A549 (cell line): ENCODE data around the gene INSYN2B. TPM values are rescaled to one million over a fixed set of nuclear protein-coding genes. Genes with fewer than 3 reads are reported as not detected.

Experiments
- ATAC-seq, 2 experiments: fragments of 200-7000 bp in 1 of 2; fragments of >200 bp in 1 of 2; cut with Nextera tagmentation in 1 of 2; cut with Tn5 transposase in 1 of 2; 3 replicates each; pipeline versions ENCODE4 v1.8.0 to v1.9.1; 2018 to 2020; ENCODE audit warnings: mild to moderate bottlenecking in 1 of 2, moderate library complexity in 1 of 2
- CTCF ChIA-PET: fragments of 300-600 bp; sonication (Branson Sonifier 250); formaldehyde crosslinking; extraction: SDS; loops from one replicate; lab custom pipeline; 2021; ENCODE audit warnings: antibody characterized with exemption, inconsistent platforms; lab: Yijun Ruan, JAX
- POLR2A ChIA-PET: fragments of 350-600 bp; formaldehyde crosslinking; extraction: SDS; loops from one replicate; lab custom pipeline; 2021; ENCODE audit warnings: antibody characterized with exemption, inconsistent platforms; lab: Yijun Ruan, JAX
- DNase-seq, 2 experiments: peaks; one replicate each; pipeline versions ENCODE4 v3.0.0 to v3.0.0-alpha.2; 2011 to 2016; ENCODE audit warnings: low read depth in 1 of 2, low spot score in 1 of 2
- FAIRE-seq: peaks from 2 replicates; lab custom pipeline; 2011; peaks lifted over from hg19 to GRCh38; lab: Jason Lieb, UNC
- H3K27ac ChIP-seq, 2 experiments: fragments of >200 bp; sonication (Bioruptor Twin); formaldehyde crosslinking; 3 replicates each; pipeline ENCODE4 v1.5.1; 2016 to 2017
- H3K4me1 ChIP-seq: fragments of >200 bp; sonication (Bioruptor Twin); formaldehyde crosslinking; 3 replicates; pipeline ENCODE4 v1.6.1; 2016
- H3K4me2 ChIP-seq: fragments of >200 bp; sonication (Bioruptor Twin); formaldehyde crosslinking; 3 replicates; pipeline ENCODE4 v1.6.1; 2016
- H3K4me3 ChIP-seq: fragments of >200 bp; sonication (Bioruptor Twin); formaldehyde crosslinking; 3 replicates; pipeline ENCODE4 v1.5.1; 2016
- H3K9me3 ChIP-seq: fragments of >200 bp; sonication (Bioruptor Twin); formaldehyde crosslinking; 3 replicates; pipeline ENCODE4 v1.6.1; 2016
- BHLHE40 ChIP-seq: IDR thresholded peaks from 2 replicates; pipeline ENCODE4 v1.6.1; 2012; ENCODE audit warnings: low read depth, low read length, inconsistent platforms
- CBX2 ChIP-seq: fragments of 200-600 bp; sonication (generic); IDR thresholded peaks from 2 replicates; pipeline ENCODE4 v1.6.1; 2016; ENCODE audit warnings: low read depth, mild to moderate bottlenecking, borderline replicate concordance
- ESRRA ChIP-seq: fragments of 150-350 bp; IDR thresholded peaks from 2 replicates; pipeline ENCODE4 v1.6.1; 2014; ENCODE audit warnings: mild to moderate bottlenecking, low read length, borderline replicate concordance
- FOSB ChIP-seq: fragments of 250-450 bp; sonication (Bioruptor Pico); IDR thresholded peaks from 2 replicates; pipeline ENCODE4 v1.5.0; 2020; ENCODE audit warnings: mild to moderate bottlenecking, moderate library complexity
- FOSL2 ChIP-seq, 2 experiments: fragments of 450-650 bp in 1 of 2; fragments of >200 bp in 1 of 2; sonication (Bioruptor Twin) in 1 of 2; formaldehyde crosslinking; IDR thresholded peaks; 2 replicates each; pipeline versions ENCODE4 v1.5.0 to v1.6.1; 2016 to 2020; ENCODE audit warnings: mild to moderate bottlenecking in 1 of 2, moderate library complexity in 1 of 2
- GATA3 ChIP-seq: IDR thresholded peaks from 2 replicates; pipeline ENCODE4 v1.6.1; 2012; ENCODE audit warnings: borderline replicate concordance
- HMGXB4 ChIP-seq: fragments of 250-450 bp; sonication (Bioruptor Pico); IDR thresholded peaks from 2 replicates; pipeline ENCODE4 v1.5.0; 2021; ENCODE audit warnings: mild to moderate bottlenecking, moderate library complexity, borderline replicate concordance
- HOXB13 ChIP-seq: fragments of 250-450 bp; sonication (Bioruptor Pico); IDR thresholded peaks from 2 replicates; pipeline ENCODE4 v1.5.0; 2020; ENCODE audit warnings: low read depth, mild to moderate bottlenecking, moderate library complexity
- HOXB5 ChIP-seq: fragments of 250-450 bp; sonication (Bioruptor Pico); IDR thresholded peaks from 2 replicates; pipeline ENCODE4 v1.5.0; 2020; ENCODE audit warnings: mild to moderate bottlenecking, moderate library complexity
- JUNB ChIP-seq: fragments of >200 bp; sonication (Bioruptor Twin); formaldehyde crosslinking; IDR thresholded peaks from 2 replicates; pipeline ENCODE4 v1.6.1; 2016
- MAZ ChIP-seq: fragments of 150-350 bp; IDR thresholded peaks from 2 replicates; pipeline ENCODE4 v1.6.1; 2014; ENCODE audit warnings: antibody characterized with exemption, low read depth, low read length, borderline replicate concordance
- NFE2L2 ChIP-seq: fragments of 150-350 bp; conservative IDR thresholded peaks from 2 replicates; pipeline ENCODE4 v1.6.1; 2014; ENCODE audit warnings: low read length
- RCOR1 ChIP-seq: fragments of 150-350 bp; IDR thresholded peaks from 2 replicates; pipeline ENCODE4 v1.6.1; 2014; ENCODE audit warnings: antibody characterized with exemption, low read length, low read depth
- REST ChIP-seq: fragments of 200-600 bp; sonication (generic); IDR thresholded peaks from 2 replicates; pipeline ENCODE4 v1.6.1; 2016; ENCODE audit warnings: antibody characterized with exemption, mild to moderate bottlenecking, moderate library complexity
- RFX5 ChIP-seq: fragments of 450-650 bp; IDR thresholded peaks from 2 replicates; pipeline ENCODE4 v1.7.1; 2014; ENCODE audit warnings: antibody characterized with exemption, mild to moderate bottlenecking, moderate library complexity
- SREBF2 ChIP-seq: fragments of 450-650 bp; IDR thresholded peaks from 2 replicates; pipeline ENCODE4 v1.6.1; 2014; ENCODE audit warnings: mild to moderate bottlenecking, moderate library complexity
- TP53 ChIP-seq: fragments of 250-450 bp; sonication (Bioruptor Pico); IDR thresholded peaks from 2 replicates; pipeline ENCODE4 v1.5.0; 2021; ENCODE audit warnings: mild to moderate bottlenecking, moderate library complexity
- WGBS: methylation state at CpG from one replicate; pipeline ENCODE4 v1.1.6; 2017; ENCODE audit errors: missing lambda C conversion rate; 5-methylcytosine and 5-hydroxymethylcytosine counted together
- polyA plus RNA-seq, 4 experiments: library from polyadenylated mRNA; depleted of rRNA in 3 of 4; stranded (reverse); fragments of >200 nt; fragmentation: RNase III in 1 of 4; extraction: RNeasy Plus Mini Kit Qiagen cat#74134 plus additional on column Dnase treatment in 1 of 4; gene quantifications; 2 replicates in 3 of 4; 3 replicates in 1 of 4; pipeline ENCODE4 v1.2.3, GENCODE V29; 2011 to 2017

INSYN2B gene
- polyA plus RNA-seq, 2 of the 4 experiments (the other 2 are of a cell fraction), result 0.26 to 0.46 TPM

GRCh38 chr5:169886033-169886432, 94.3 kb downstream of the INSYN2B start:
- no peak for ATAC-seq
- TF ChIP-seq RFX5, result no peak
- TF ChIP-seq GATA3, result no peak
- TF ChIP-seq MAZ, result no peak
- TF ChIP-seq CBX2, result no peak
- no peak for TF ChIP-seq REST
- TF ChIP-seq JUNB, result no peak
- TF ChIP-seq HOXB13 (CRISPR knock-in tag), result no peak
- FAIRE-seq, result no peak
- H3K27ac ChIP-seq, result no peak overlapping the region
- 43% methylated on average over 2 of the region's 2 CpGs for WGBS
- H3K9me3 ChIP-seq, result no peaks in the 10 kb centered on the region
- DNase-seq, result no peak
- no peak overlapping the region for H3K4me3 ChIP-seq
- no peaks in the 10 kb centered on the region for H3K4me1 ChIP-seq
- ChIA-PET POLR2A (no interaction called here), CTCF (interaction anchor here (2.3 kb wide), 1 partner anchor 94 kb away, joined by 5 read pairs; the partner anchor contains the start of gene INSYN2B)
- no peak overlapping the region for H3K4me2 ChIP-seq

GRCh38 chr5:169881702-169882303, 98.5 kb downstream of the INSYN2B start:
- Histone ChIP-seq H3K9me3 (no peaks in the 10 kb centered on the region), H3K4me3 (no peak overlapping the region), H3K4me1 (no peaks in the 10 kb centered on the region), H3K4me2 (no peak overlapping the region), H3K27ac (no peak overlapping the region)
- DNase-seq, result no peak
- POLR2A ChIA-PET, result no interaction called here
- TF ChIP-seq HOXB5 (CRISPR knock-in tag), result no peak
- no peak for TF ChIP-seq FOSL2 (IDR thresholded peaks at IDR 0.05)
- no peak for TF ChIP-seq FOSL2 (CRISPR knock-in tag; IDR thresholded peaks at IDR 0.05)
- no peak for TF ChIP-seq SREBF2
- no peak for TF ChIP-seq REST
- TF ChIP-seq RCOR1, result no peak
- no peak for TF ChIP-seq BHLHE40
- no peak for ATAC-seq
- FAIRE-seq, result no peak
- WGBS, result 78% methylated on average over 5 of the region's 5 CpGs
- CTCF ChIA-PET, result interaction anchor here (0.6 to 1.7 kb wide), 2 partner anchors 99 to 213 kb away, joined by 4 to 6 read pairs; partner anchors contain the start of gene INSYN2B

- DNase-seq (no peak), ATAC-seq (no peak), FAIRE-seq (no peak)
- no peaks in the 10 kb centered on the region for H3K4me1 ChIP-seq
- WGBS, result 95% methylated on average over 2 of the region's 2 CpGs
- no peak overlapping the region for H3K27ac ChIP-seq
- CTCF ChIA-PET, result interaction anchor here (0.6 to 1.7 kb wide), 2 partner anchors 100 to 911 kb away, joined by 3 to 6 read pairs; partner anchors contain the start of gene INSYN2B
- no peak overlapping the region for H3K4me2 ChIP-seq
- no peaks in the 10 kb centered on the region for H3K9me3 ChIP-seq
- no peak overlapping the region for H3K4me3 ChIP-seq
- POLR2A ChIA-PET, result no interaction called here
- TF ChIP-seq FOSB (CRISPR knock-in tag), result no peak
- no peak for TF ChIP-seq HMGXB4 (CRISPR knock-in tag)
- TF ChIP-seq ESRRA, result no peak
- TF ChIP-seq MAZ, result no peak
- no peak for TF ChIP-seq NFE2L2
- TF ChIP-seq REST, result no peak
- no peak for TF ChIP-seq TP53 (CRISPR knock-in tag)
- no peak for TF ChIP-seq JUNB
Observed at GRCh38 chr5:169880785-169881184, 99.5 kb downstream of the INSYN2B start.
